Measurements from ENCODE around the gene ASTN2.
A peak's percentile ranks its signal among the peaks of the same experiment; 100 is the strongest.

Gene ASTN2

DNA sequence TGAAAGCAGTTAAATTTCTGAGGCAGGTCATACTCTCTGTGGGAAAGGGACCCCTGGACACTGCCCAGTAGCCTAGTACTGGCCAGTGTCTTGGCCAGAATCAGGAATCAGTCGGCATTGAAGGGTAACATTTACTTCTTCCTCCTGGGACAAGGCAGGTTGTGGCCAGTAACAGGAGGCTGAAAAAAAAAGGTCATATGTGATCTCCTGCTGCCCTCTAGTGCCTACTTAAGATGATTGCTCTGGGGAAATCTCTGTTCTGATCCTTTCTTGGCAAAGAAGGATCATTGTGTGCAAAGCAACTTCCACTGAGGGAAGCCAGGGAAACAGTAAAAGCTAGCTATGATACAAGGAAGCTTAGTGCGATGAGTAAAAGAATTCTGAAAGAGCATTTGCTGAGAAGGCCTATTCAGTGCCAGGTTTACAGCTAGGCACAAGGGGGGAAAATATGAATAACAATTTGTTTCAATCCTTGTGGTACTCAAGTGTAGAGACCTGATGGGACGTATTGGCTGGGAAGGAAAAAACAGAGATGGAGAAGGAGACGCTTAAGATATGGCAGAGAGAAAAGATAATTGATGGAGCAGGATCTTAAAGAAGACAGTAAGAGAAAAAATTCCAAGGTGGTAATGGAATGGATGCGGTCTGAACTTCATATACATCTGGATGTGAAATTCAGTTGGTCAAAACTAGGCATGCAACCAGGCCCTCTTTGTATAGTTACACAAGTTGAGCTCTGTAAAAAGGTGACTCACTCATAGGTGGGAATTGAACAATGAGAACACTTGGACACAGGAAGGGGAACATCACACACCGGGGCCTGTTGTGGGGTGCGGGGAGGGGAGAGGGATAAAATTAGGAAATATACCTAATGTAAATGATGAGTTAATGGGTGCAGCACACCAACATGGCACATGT is 753.6 kb downstream of the ASTN2 start:
- Histone ChIP-seq H3K36me3 (replicated peaks; ENCODE audit: insufficient read depth, low read length) (no peaks in the 10 kb centered on the region), H3K4me3 (ENCODE audit: low read length) (no peak overlapping the region), H4K20me1 (ENCODE audit: insufficient read depth, low read length) (no peaks in the 10 kb centered on the region), H3K27ac (ENCODE audit: low read length) (no peak overlapping the region), H3K4me2 (ENCODE audit: low read depth, low read length) (no peak overlapping the region), H3K4me1 (ENCODE audit: low read length) (no peaks in the 10 kb centered on the region), H2AFZ (ENCODE audit: low read length) (no peak overlapping the region), H3K79me2 (ENCODE audit: low read length) (no peaks in the 10 kb centered on the region), H3K27me3 (replicated peaks; ENCODE audit: insufficient read depth, low read length) (no peaks in the 10 kb centered on the region), H3F3A (ENCODE audit: insufficient read depth, low read length) (no peaks in the 10 kb centered on the region), H3K9me3 (replicated peaks; ENCODE audit: insufficient read depth, low read length) (no peaks in the 10 kb centered on the region), H3K9me2 (replicated peaks; ENCODE audit: insufficient read depth, low read length) (no peaks in the 10 kb centered on the region), H3K9ac (ENCODE audit: low read length) (no peak overlapping the region)
- peak; percentile 55 for DNase-seq
- TF ChIP-seq, protein P1, sequence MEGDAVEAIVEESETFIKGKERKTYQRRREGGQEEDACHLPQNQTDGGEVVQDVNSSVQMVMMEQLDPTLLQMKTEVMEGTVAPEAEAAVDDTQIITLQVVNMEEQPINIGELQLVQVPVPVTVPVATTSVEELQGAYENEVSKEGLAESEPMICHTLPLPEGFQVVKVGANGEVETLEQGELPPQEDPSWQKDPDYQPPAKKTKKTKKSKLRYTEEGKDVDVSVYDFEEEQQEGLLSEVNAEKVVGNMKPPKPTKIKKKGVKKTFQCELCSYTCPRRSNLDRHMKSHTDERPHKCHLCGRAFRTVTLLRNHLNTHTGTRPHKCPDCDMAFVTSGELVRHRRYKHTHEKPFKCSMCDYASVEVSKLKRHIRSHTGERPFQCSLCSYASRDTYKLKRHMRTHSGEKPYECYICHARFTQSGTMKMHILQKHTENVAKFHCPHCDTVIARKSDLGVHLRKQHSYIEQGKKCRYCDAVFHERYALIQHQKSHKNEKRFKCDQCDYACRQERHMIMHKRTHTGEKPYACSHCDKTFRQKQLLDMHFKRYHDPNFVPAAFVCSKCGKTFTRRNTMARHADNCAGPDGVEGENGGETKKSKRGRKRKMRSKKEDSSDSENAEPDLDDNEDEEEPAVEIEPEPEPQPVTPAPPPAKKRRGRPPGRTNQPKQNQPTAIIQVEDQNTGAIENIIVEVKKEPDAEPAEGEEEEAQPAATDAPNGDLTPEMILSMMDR (IDR thresholded peaks at IDR 0.05; ENCODE audit: low read length), result peak; percentile 70
- no peak for TF ChIP-seq EZH2 (optimal IDR thresholded peaks at IDR 0.05; ENCODE audit: low read depth, low read length)

DNA sequence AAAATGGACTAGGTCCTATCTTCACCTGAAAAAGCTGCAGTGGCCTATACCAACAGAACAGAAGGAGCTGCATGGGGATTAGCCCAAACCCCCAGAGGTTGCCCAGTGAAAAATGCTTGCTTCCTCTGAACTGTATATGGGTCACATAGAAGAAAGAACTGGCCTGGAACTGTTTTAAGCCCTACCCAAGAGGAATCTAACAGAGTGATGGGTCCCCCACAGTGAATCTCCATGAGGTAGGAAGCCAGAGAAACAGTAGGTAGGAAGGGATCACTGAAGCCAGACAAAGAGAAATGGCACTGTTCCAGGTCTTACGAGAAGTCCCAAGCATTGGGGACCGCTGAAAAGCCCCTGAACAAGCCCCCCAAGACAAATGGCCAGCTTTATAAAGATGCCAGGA is 756.6 kb downstream of the ASTN2 start:
- TF ChIP-seq, protein P1 (IDR thresholded peaks at IDR 0.05; ENCODE audit: low read length), result no peak
- TF ChIP-seq EZH2 (optimal IDR thresholded peaks at IDR 0.05; ENCODE audit: low read depth, low read length) (no peak), EZH2phosphoT487 (IDR thresholded peaks at IDR 0.05; ENCODE audit: low read length) (no peak)

DNA sequence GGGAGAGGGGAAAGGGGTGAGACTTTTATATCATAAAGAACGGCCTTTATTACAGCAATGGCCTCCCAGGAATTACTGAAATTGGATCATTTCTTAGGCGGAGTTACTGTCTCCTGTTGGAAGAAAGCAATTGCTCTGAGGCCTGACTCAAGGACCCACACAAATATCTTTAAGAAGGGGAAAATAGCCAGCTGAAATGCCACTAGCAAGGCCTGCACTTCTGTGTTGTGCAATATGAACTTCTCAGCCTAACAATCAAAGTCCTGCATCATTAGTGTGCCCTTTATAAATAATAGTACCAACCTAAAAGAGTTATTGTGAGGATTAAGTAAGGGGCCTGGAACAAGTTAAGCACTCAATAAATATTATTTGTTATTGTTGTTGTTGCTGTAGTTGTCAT is 757.9 kb downstream of the ASTN2 start:
- no peak for TF ChIP-seq EZH2 (optimal IDR thresholded peaks at IDR 0.05; ENCODE audit: low read depth, low read length)
- TF ChIP-seq, protein P1 (IDR thresholded peaks at IDR 0.05; ENCODE audit: low read length), result no peak
- TF ChIP-seq EZH2phosphoT487 (IDR thresholded peaks at IDR 0.05; ENCODE audit: low read length), result no peak
- DNase-seq, result no peak
- Histone ChIP-seq H2AFZ (ENCODE audit: low read length) (no peak overlapping the region), H3K9me3 (replicated peaks; ENCODE audit: insufficient read depth, low read length) (no peaks in the 10 kb centered on the region), H3F3A (ENCODE audit: insufficient read depth, low read length) (no peaks in the 10 kb centered on the region), H3K27me3 (replicated peaks; ENCODE audit: insufficient read depth, low read length) (no peaks in the 10 kb centered on the region), H3K4me3 (ENCODE audit: low read length) (no peak overlapping the region), H3K9ac (ENCODE audit: low read length) (no peak overlapping the region), H3K36me3 (replicated peaks; ENCODE audit: insufficient read depth, low read length) (no peaks in the 10 kb centered on the region), H4K20me1 (ENCODE audit: insufficient read depth, low read length) (no peaks in the 10 kb centered on the region), H3K4me2 (ENCODE audit: low read depth, low read length) (no peak overlapping the region), H3K9me2 (replicated peaks; ENCODE audit: insufficient read depth, low read length) (no peaks in the 10 kb centered on the region), H3K79me2 (ENCODE audit: low read length) (no peaks in the 10 kb centered on the region), H3K27ac (ENCODE audit: low read length) (no peak overlapping the region), H3K4me1 (ENCODE audit: low read length) (no peaks in the 10 kb centered on the region)

More for the DNA sequence above, 756.6 kb downstream of the ASTN2 start:
- H3K4me3 ChIP-seq (ENCODE audit: low read length), result no peak overlapping the region
- no peaks in the 10 kb centered on the region for H3K27me3 ChIP-seq (replicated peaks; ENCODE audit: insufficient read depth, low read length)
- no peaks in the 10 kb centered on the region for H3K36me3 ChIP-seq (replicated peaks; ENCODE audit: insufficient read depth, low read length)
- H3K79me2 ChIP-seq (ENCODE audit: low read length), result no peaks in the 10 kb centered on the region
- DNase-seq, result no peak
- no peak overlapping the region for H3K27ac ChIP-seq (ENCODE audit: low read length)
- H4K20me1 ChIP-seq (ENCODE audit: insufficient read depth, low read length), result no peaks in the 10 kb centered on the region
- H3K4me1 ChIP-seq (ENCODE audit: low read length), result no peaks in the 10 kb centered on the region
- no peaks in the 10 kb centered on the region for H3K9me2 ChIP-seq (replicated peaks; ENCODE audit: insufficient read depth, low read length)
- no peak overlapping the region for H3K9ac ChIP-seq (ENCODE audit: low read length)
- H3K9me3 ChIP-seq (replicated peaks; ENCODE audit: insufficient read depth, low read length), result no peaks in the 10 kb centered on the region
- H3K4me2 ChIP-seq (ENCODE audit: low read depth, low read length), result no peak overlapping the region
- H2AFZ ChIP-seq (ENCODE audit: low read length), result no peak overlapping the region
- H3F3A ChIP-seq (ENCODE audit: insufficient read depth, low read length), result no peaks in the 10 kb centered on the region

All from MM.1S (cell line).